ENCODE results near the gene DNM2. TPM values are rescaled to one million over a fixed set of nuclear protein-coding genes. Genes with fewer than 3 reads are reported as not detected.

The DNM2 gene
- total and polyA plus RNA-seq, 9 of the 15 experiments (the other 6 are each of a cell fraction or from before 2014, with no cell fraction given) = 2.2 to 161 (median 72.6) TPM

DNA sequence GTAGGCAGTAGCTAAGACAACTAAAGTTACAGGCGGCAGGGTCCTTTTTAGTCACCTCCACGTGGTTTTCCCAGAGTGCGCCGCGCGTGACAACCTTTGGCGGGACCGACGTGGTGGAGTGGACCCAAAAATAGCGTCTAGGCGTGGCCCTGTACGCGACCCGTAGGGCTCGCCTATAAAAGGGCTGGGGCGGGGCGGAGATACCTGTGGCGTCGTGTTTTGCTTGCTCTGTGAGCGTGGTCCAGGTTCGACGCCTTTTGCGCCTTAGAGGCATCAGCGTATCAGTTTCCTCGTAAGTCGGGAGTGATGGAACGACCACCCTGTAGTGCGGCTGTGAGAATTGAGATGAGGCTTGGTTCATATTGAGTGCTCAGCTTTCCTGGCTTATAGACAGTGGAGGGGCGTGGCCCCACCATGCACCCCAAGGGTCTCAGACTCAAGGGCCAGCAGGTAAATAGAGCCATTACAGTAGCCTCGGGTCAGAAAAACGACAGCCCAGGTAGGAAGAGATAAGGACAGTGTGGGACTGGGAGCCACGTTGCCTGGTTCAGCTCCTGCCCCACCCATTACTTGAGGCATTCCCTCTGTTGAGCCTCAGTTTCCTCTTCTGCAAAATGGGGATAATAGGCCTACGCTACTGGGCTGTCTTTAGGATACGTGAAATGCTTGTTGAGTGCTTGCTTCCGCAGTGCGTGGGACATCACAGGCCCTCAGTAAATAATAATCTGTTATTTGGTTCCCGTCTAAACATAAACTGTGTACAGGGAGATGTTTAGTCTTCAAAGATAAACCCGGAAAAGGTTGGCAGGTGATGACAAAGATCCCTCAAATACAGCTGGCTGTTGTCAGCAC, 118.8 kb downstream of the DNM2 start (continued):
- 0 out of 2 replicates have a peak, but pooled peaks have one; percentile 21 for TF ChIP-seq ZNF512 (tag; IDR thresholded peaks at IDR 0.05)
- TF ChIP-seq ETV5 (CRISPR knock-in tag; IDR thresholded peaks at IDR 0.05; ENCODE audit: low read depth) = peak; percentile 72; the same call in 1 of the 2 replicates
- no peak for TF ChIP-seq EZH2 (IDR thresholded peaks at IDR 0.05; ENCODE audit: borderline replicate concordance, low read depth, low read length)
- TF ChIP-seq ZNF518B (CRISPR knock-in tag; IDR thresholded peaks at IDR 0.05) = no peak
- peak; percentile 34 for TF ChIP-seq ELF1 (tag; IDR thresholded peaks at IDR 0.05)
- TF ChIP-seq ZNF253 (CRISPR knock-in tag; conservative IDR thresholded peaks at IDR 0.05) = no peak
- peak; percentile 75; the same call in 1 of the 2 replicates for TF ChIP-seq PTBP1 (IDR thresholded peaks at IDR 0.05; ENCODE audit: low read depth, low read length)
- no peak for TF ChIP-seq ZNF3 (CRISPR knock-in tag; IDR thresholded peaks at IDR 0.05)
- TF ChIP-seq TAF1 (IDR thresholded peaks at IDR 0.05; ENCODE audit: control insufficient read depth, extremely low read depth, insufficient read depth, low read length, severe bottlenecking) = peak; percentile 23
- TF ChIP-seq ELF4 (CRISPR knock-in tag; IDR thresholded peaks at IDR 0.05) = peak; percentile 66
- TF ChIP-seq TCF7L2 (IDR thresholded peaks at IDR 0.05; ENCODE audit: low read depth, low read length) = peak; percentile 58; the same call in 1 of the 2 replicates
- TF ChIP-seq SIRT6 (IDR thresholded peaks at IDR 0.05; ENCODE audit: low read depth, low read length) = no peak
- TF ChIP-seq RUNX1 (IDR thresholded peaks at IDR 0.05; ENCODE audit: low read depth) = no peak
- no peak for TF ChIP-seq POLR2B (IDR thresholded peaks at IDR 0.05; ENCODE audit: low read depth, partially characterized antibody)
- TF ChIP-seq ZBED1 (IDR thresholded peaks at IDR 0.05) = no peak
- TF ChIP-seq, protein P1, sequence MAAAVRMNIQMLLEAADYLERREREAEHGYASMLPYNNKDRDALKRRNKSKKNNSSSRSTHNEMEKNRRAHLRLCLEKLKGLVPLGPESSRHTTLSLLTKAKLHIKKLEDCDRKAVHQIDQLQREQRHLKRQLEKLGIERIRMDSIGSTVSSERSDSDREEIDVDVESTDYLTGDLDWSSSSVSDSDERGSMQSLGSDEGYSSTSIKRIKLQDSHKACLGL (CRISPR knock-in tag; IDR thresholded peaks at IDR 0.05; ENCODE audit: borderline replicate concordance, poor library complexity, severe bottlenecking) = peak; percentile 28
- 0 out of 2 replicates have a peak, but pooled peaks have one; percentile 20 for TF ChIP-seq MED1 (CRISPR knock-in tag; IDR thresholded peaks at IDR 0.05; ENCODE audit: borderline replicate concordance)
- TF ChIP-seq ZNF75A (CRISPR knock-in tag; IDR thresholded peaks at IDR 0.05) = peak; percentile 42; the same call in 1 of the 2 replicates
- TF ChIP-seq PATZ1 (CRISPR knock-in tag; IDR thresholded peaks at IDR 0.05; ENCODE audit: borderline replicate concordance) = peak; percentile 71; the same call in 1 of the 2 replicates
